ENCODE data around the gene SCMH1.

Gene SCMH1

GRCh38 chr1:41032147-41032546 is 210.0 kb downstream of the SCMH1 start:
- DNase-seq (ENCODE audit: low spot score) = no peak
- peaks cover 47% of the 10 kb centered on the region for H3K36me3 ChIP-seq (ENCODE audit: low read depth)
- ATAC-seq (ENCODE audit: low read depth) = no peak
- no peak for TF ChIP-seq CTCF (IDR thresholded peaks at IDR 0.05; ENCODE audit: poor library complexity, severe bottlenecking)
- no peak overlapping the region for H3K4me3 ChIP-seq (ENCODE audit: severe bottlenecking)
- H3K27ac ChIP-seq (ENCODE audit: poor library complexity, severe bottlenecking) = no peak overlapping the region
- H3K9me3 ChIP-seq (ENCODE audit: severe bottlenecking) = no peaks in the 10 kb centered on the region
- H3K27me3 ChIP-seq (ENCODE audit: insufficient read depth, poor library complexity, severe bottlenecking) = no peaks in the 10 kb centered on the region
- no peaks in the 10 kb centered on the region for H3K4me1 ChIP-seq (ENCODE audit: insufficient read depth, poor library complexity, severe bottlenecking)

GRCh38 chr1:41030872-41031616 is 211.1 kb downstream of the SCMH1 start:
- no peaks in the 10 kb centered on the region for H3K27me3 ChIP-seq (ENCODE audit: insufficient read depth, poor library complexity, severe bottlenecking)
- peaks cover 38% of the 10 kb centered on the region for H3K36me3 ChIP-seq (ENCODE audit: low read depth)
- no peak for DNase-seq (ENCODE audit: low spot score)

GRCh38 chr1:41028034-41028642 is 214.0 kb downstream of the SCMH1 start:
- no peak overlapping the region for H3K4me3 ChIP-seq (ENCODE audit: severe bottlenecking)
- no peak for ATAC-seq (ENCODE audit: low read depth)
- no peaks in the 10 kb centered on the region for H3K27me3 ChIP-seq (ENCODE audit: insufficient read depth, poor library complexity, severe bottlenecking)
- peaks cover 37% of the 10 kb centered on the region for H3K36me3 ChIP-seq (ENCODE audit: low read depth)
- H3K9me3 ChIP-seq (ENCODE audit: severe bottlenecking) = no peaks in the 10 kb centered on the region
- H3K4me1 ChIP-seq (ENCODE audit: insufficient read depth, poor library complexity, severe bottlenecking) = no peaks in the 10 kb centered on the region
- DNase-seq (ENCODE audit: low spot score) = no peak
- H3K27ac ChIP-seq (ENCODE audit: poor library complexity, severe bottlenecking) = no peak overlapping the region
- TF ChIP-seq CTCF (IDR thresholded peaks at IDR 0.05; ENCODE audit: poor library complexity, severe bottlenecking) = no peak

More at GRCh38 chr1:41030872-41031616, 211.1 kb downstream of the SCMH1 start:
- TF ChIP-seq CTCF (IDR thresholded peaks at IDR 0.05; ENCODE audit: poor library complexity, severe bottlenecking) = no peak
- Histone ChIP-seq H3K4me3 (ENCODE audit: severe bottlenecking) (no peak overlapping the region), H3K4me1 (ENCODE audit: insufficient read depth, poor library complexity, severe bottlenecking) (no peaks in the 10 kb centered on the region), H3K27ac (ENCODE audit: poor library complexity, severe bottlenecking) (no peak overlapping the region), H3K9me3 (ENCODE audit: severe bottlenecking) (no peaks in the 10 kb centered on the region)
- no peak for ATAC-seq (ENCODE audit: low read depth)

- DNase-seq (ENCODE audit: low spot score) (no peak), ATAC-seq (ENCODE audit: low read depth) (no peak)
- H3K27ac ChIP-seq (ENCODE audit: poor library complexity, severe bottlenecking) = no peak overlapping the region
- H3K4me3 ChIP-seq (ENCODE audit: severe bottlenecking) = no peak overlapping the region
- H3K36me3 ChIP-seq (ENCODE audit: low read depth) = peaks cover 22% of the 10 kb centered on the region
- no peaks in the 10 kb centered on the region for H3K4me1 ChIP-seq (ENCODE audit: insufficient read depth, poor library complexity, severe bottlenecking)
- no peaks in the 10 kb centered on the region for H3K27me3 ChIP-seq (ENCODE audit: insufficient read depth, poor library complexity, severe bottlenecking)
- no peak for TF ChIP-seq CTCF (IDR thresholded peaks at IDR 0.05; ENCODE audit: poor library complexity, severe bottlenecking)
- H3K9me3 ChIP-seq (ENCODE audit: severe bottlenecking) = no peaks in the 10 kb centered on the region
These were observed 215.9 kb downstream of the SCMH1 start for GRCh38 chr1:41025979-41026819.

Measured in RWPE2 (cell line).